HepG2 (cell line): ENCODE measurements around the gene KIAA1191. TPM values are rescaled to one million over a fixed set of nuclear protein-coding genes. Genes with fewer than 3 reads are reported as not detected.
A peak's percentile ranks its signal among the peaks of the same experiment; 100 is the strongest.

Experiments used
- ATAC-seq: fragments of 200-7000 bp; cut with Tn5 transposase; 3 replicates; pipeline ENCODE4 v1.9.1; 2020; ENCODE audit warnings: mild to moderate bottlenecking, moderate library complexity
- BruUV-seq: library from RNA; stranded (reverse); fragments of 400-500 nt; replicated peaks from 2 replicates; lab custom pipeline; 2021; lab: Mats Ljungman, UMichigan
- CTCF ChIA-PET: fragments of 300-600 bp; formaldehyde crosslinking; extraction: SDS; loops from one replicate; lab custom pipeline; 2021; ENCODE audit warnings: low total read pairs, inconsistent platforms, low intra/inter-chr PET ratio; lab: Yijun Ruan, JAX
- POLR2A ChIA-PET: fragments of 350-600 bp; sonication (Branson Sonifier 250); formaldehyde crosslinking; loops from one replicate; lab custom pipeline; 2020; ENCODE audit warnings: antibody characterized with exemption, inconsistent platforms; lab: Yijun Ruan, JAX
- DNase-seq: peaks from one replicate; pipeline ENCODE4 v3.0.0-alpha.2; 2015; ENCODE audit warnings: low spot score
- FAIRE-seq: peaks from 3 replicates; lab custom pipeline; 2011; peaks lifted over from hg19 to GRCh38; lab: Jason Lieb, UNC
- H2AFZ ChIP-seq: one replicate; pipeline ENCODE4 v1.6.1; 2011; ENCODE audit warnings: low read length, inconsistent platforms
- H3K27ac ChIP-seq: fragments of 300-600 bp; 3 replicates; pipeline ENCODE4 v1.8.0; 2011; ENCODE audit warnings: mixed run types, mild to moderate bottlenecking, mixed read lengths, low read length, inconsistent platforms; ENCODE audit not compliant: insufficient read depth; ENCODE audit errors: extremely low read length
- H3K27me3 ChIP-seq, 2 experiments: fragments of 200-600 bp in 1 of 2; 2 replicates in 1 of 2; 3 replicates in 1 of 2; pipeline versions ENCODE4 v1.6.0 to v1.8.0; 2011; ENCODE audit warnings: low read length in 2 of 2, mild to moderate bottlenecking in 2 of 2, moderate library complexity in 2 of 2, inconsistent platforms in 1 of 2; ENCODE audit not compliant: insufficient read depth in 2 of 2, control insufficient read depth in 1 of 2
- H3K36me3 ChIP-seq, 2 experiments: fragments of 200-600 bp in 1 of 2; replicated peaks in 1 of 2; 2 replicates in 1 of 2; 3 replicates in 1 of 2; pipeline versions ENCODE4 v1.5.1 to v1.8.0; 2011; ENCODE audit warnings: low read length in 2 of 2, inconsistent platforms in 1 of 2; ENCODE audit not compliant: insufficient read depth in 2 of 2, control insufficient read depth in 1 of 2
- H3K4me1 ChIP-seq: 2 replicates; pipeline ENCODE4 v1.5.1; 2012; ENCODE audit warnings: low read length, inconsistent platforms; ENCODE audit not compliant: insufficient read depth
- H3K4me2 ChIP-seq: 2 replicates; pipeline ENCODE4 v1.6.0; 2011; ENCODE audit warnings: low read depth, low read length, inconsistent platforms
- H3K4me3 ChIP-seq, 3 experiments: fragments of 200-600 bp in 1 of 3; sonication (generic), shearing (Covaris generic) in 1 of 3; replicated peaks in 1 of 3; 2 replicates each; pipeline ENCODE4 v1.5.1; 2011 to 2016; ENCODE audit warnings: low read length in 3 of 3, inconsistent platforms in 2 of 3, low read depth in 2 of 3, mild to moderate bottlenecking in 2 of 3, control low read depth in 1 of 3, mixed read lengths in 1 of 3; ENCODE audit not compliant: insufficient read depth in 1 of 3
- H3K79me2 ChIP-seq: one replicate; pipeline ENCODE4 v1.6.1; 2011; ENCODE audit warnings: low read length, inconsistent platforms; ENCODE audit not compliant: insufficient read depth
- H3K9ac ChIP-seq: 2 replicates; pipeline ENCODE4 v1.6.0; 2011; ENCODE audit warnings: mild to moderate bottlenecking, low read depth, low read length, inconsistent platforms; ENCODE audit not compliant: insufficient read depth
- H3K9me3 ChIP-seq: 2 replicates; pipeline ENCODE4 v1.5.1; 2012; ENCODE audit warnings: mild to moderate bottlenecking, low read length
- H4K20me1 ChIP-seq: 2 replicates; pipeline ENCODE4 v1.6.0; 2011; ENCODE audit warnings: inconsistent platforms, mild to moderate bottlenecking, low read length, moderate library complexity; ENCODE audit not compliant: insufficient read depth
- CHD4 ChIP-seq: fragments of 200-600 bp; sonication (generic); IDR thresholded peaks from 2 replicates; pipeline ENCODE4 v1.7.0; 2017; ENCODE audit warnings: mild to moderate bottlenecking, low read length, borderline replicate concordance
- HNRNPL ChIP-seq: fragments of 200-400 bp; formaldehyde crosslinking; IDR thresholded peaks from 2 replicates; pipeline ENCODE4 v1.6.1; 2017; ENCODE audit warnings: mild to moderate bottlenecking, low read depth, low read length
- KDM2A ChIP-seq: sonication (generic); formaldehyde crosslinking; IDR thresholded peaks from 2 replicates; pipeline ENCODE4 v1.4.0; 2020; ENCODE audit warnings: low read depth, missing genetic modification reagents, borderline replicate concordance
- MAFG ChIP-seq: sonication (generic); formaldehyde crosslinking; IDR thresholded peaks from 2 replicates; pipeline ENCODE4 v1.5.1; 2020; ENCODE audit warnings: mild to moderate bottlenecking, missing genetic modification reagents
- NKX3-1 ChIP-seq: sonication (generic); formaldehyde crosslinking; IDR thresholded peaks from 2 replicates; pipeline ENCODE4 v1.5.0; 2020; ENCODE audit warnings: missing genetic modification reagents
- REL ChIP-seq: sonication (generic); formaldehyde crosslinking; conservative IDR thresholded peaks from 2 replicates; pipeline ENCODE4 v1.8.0; 2022; ENCODE audit warnings: mild to moderate bottlenecking, missing genetic modification reagents, moderate library complexity
- ZNF121 ChIP-seq: sonication (generic); formaldehyde crosslinking; IDR thresholded peaks from 2 replicates; pipeline ENCODE4 v1.5.0; 2020; ENCODE audit warnings: mild to moderate bottlenecking, missing genetic modification reagents
- ZNF234 ChIP-seq: sonication (generic); formaldehyde crosslinking; conservative IDR thresholded peaks from 2 replicates; pipeline ENCODE4 v1.5.1; 2020; ENCODE audit warnings: mild to moderate bottlenecking, missing genetic modification reagents
- ZNF251 ChIP-seq: sonication (generic); formaldehyde crosslinking; IDR thresholded peaks from 2 replicates; pipeline ENCODE4 v1.9.0; 2021; ENCODE audit warnings: mild to moderate bottlenecking, missing genetic modification reagents
- ZNF326 ChIP-seq: sonication (generic); formaldehyde crosslinking; IDR thresholded peaks from 2 replicates; pipeline ENCODE4 v1.4.0; 2020; ENCODE audit warnings: missing genetic modification reagents, borderline replicate concordance
- ZNF629 ChIP-seq: sonication (generic); formaldehyde crosslinking; conservative IDR thresholded peaks from 2 replicates; pipeline ENCODE4 v1.5.0; 2020; ENCODE audit warnings: missing genetic modification reagents
- ZSCAN12 ChIP-seq: sonication (generic); formaldehyde crosslinking; IDR thresholded peaks from 2 replicates; pipeline ENCODE4 v1.9.0; 2021; ENCODE audit warnings: mild to moderate bottlenecking, missing genetic modification reagents
- WGBS: methylation state at CpG from one replicate; pipeline ENCODE4 v1.1.6; 2017; ENCODE audit warnings: low lambda C conversion rate; 5-methylcytosine and 5-hydroxymethylcytosine counted together
- in situ Hi-C: cut with HindIII; loops from 2 replicates; pipeline ENCODE4 v1.10.0; 2017; ENCODE audit warnings: low pct_unique_long_range_greater_than_20kb; ENCODE audit not compliant: extremely low pct_ligation_motif_present
- intact Hi-C: fragments of 100-400 bp; cut with micrococcal nuclease; formaldehyde crosslinking; loops from one replicate; pipeline ENCODE4 v1.10.0; 2022; ENCODE audit not compliant: unreplicated experiment
- polyA plus RNA-seq, 8 experiments: library from polyadenylated mRNA; depleted of rRNA in 3 of 8; stranded (reverse) in 7 of 8; unstranded in 1 of 8; fragments of >200 nt; fragmentation: Illumina TruSeq in 4 of 8; extraction: Trizol in 4 of 8; gene quantifications; 2 replicates each; pipeline versions ENCODE4 v1.2.1 to v1.2.3, GENCODE V29; 2011 to 2016; ENCODE audit warnings: low read depth in 4 of 8, missing spikeins in 1 of 8, mixed read lengths in 1 of 8; ENCODE audit not compliant: insufficient read depth in 1 of 8
- total RNA-seq, 5 experiments: library from RNA; depleted of rRNA; stranded (reverse); fragments of >200 nt; fragmentation: Illumina TruSeq; extraction: Trizol; gene quantifications; 2 replicates each; pipeline ENCODE4 v1.2.3, GENCODE V29; 2016; ENCODE audit warnings: low read depth in 1 of 5
- TF ChIP-seq, protein P1 (sequence below): sonication (generic); formaldehyde crosslinking; IDR thresholded peaks from 2 replicates; pipeline ENCODE4 v1.4.0; 2020; ENCODE audit warnings: missing genetic modification reagents, borderline replicate concordance
- TF ChIP-seq, protein P2 (sequence below): sonication (generic); IDR thresholded peaks from 2 replicates; pipeline ENCODE4 v1.6.1; 2016; ENCODE audit warnings: low read depth, borderline replicate concordance

Gene KIAA1191
- total and polyA plus RNA-seq, 2 of the 13 experiments (the other 11 are each of a cell fraction or from before 2014, with no cell fraction given), result 63.6 to 103 TPM

DNA sequence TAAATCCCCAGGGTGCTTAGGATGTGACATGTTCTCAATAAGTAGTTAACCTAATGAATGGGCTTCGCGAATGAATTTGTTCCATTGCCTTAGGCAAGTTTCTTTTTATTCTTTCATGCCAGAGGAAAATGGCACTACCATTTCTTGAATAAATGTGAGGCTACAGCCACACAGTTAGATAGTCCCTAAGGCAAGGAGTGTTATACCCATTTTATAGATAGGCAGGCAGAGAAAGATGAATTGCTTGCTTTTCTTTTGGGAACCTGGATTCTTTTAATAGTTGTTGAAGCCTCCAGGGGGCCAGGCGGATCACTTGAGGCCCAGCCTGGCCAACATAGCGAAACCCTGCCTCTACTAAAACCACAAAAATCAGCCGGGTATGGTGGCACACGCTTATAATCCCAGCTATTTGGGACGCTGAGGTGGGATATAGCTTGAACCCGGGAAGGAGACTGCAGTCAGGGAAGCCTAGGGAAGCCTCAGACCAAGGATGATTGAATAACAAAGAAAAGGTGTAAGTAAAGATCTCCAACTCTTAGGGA lies 25.9 kb upstream of the KIAA1191 start:
- no peak for FAIRE-seq
- in situ Hi-C loops, result no loop called here
- CTCF ChIA-PET, result no interaction called here

More for the DNA sequence above, 25.9 kb upstream of the KIAA1191 start:
- H3K4me2 ChIP-seq, result peak overlapping the region; percentile 89
- no peaks in the 10 kb centered on the region; a peak in 1 of 5 replicates for H3K27me3 ChIP-seq
- no peak for ATAC-seq
- peaks cover 42% of the 10 kb centered on the region for H3K79me2 ChIP-seq
- peaks cover 13 to 45% of the 10 kb centered on the region in 2 experiments for H3K36me3 ChIP-seq
- WGBS, result 29% methylated on average over 8 of the region's 8 CpGs
- no TSS peak for BruUV-seq
- H2AFZ ChIP-seq, result no peak overlapping the region
- peaks cover 31% of the 10 kb centered on the region for H3K4me1 ChIP-seq
- H4K20me1 ChIP-seq, result peaks cover 11% of the 10 kb centered on the region; the same call in 1 of the 2 replicates
- intact Hi-C loops, result no loop called here
- DNase-seq, result no peak
- no peak for TF ChIP-seq KDM2A
- no peak for TF ChIP-seq MAFG (CRISPR knock-in tag)
- peak; percentile 69 for TF ChIP-seq ZNF121 (CRISPR knock-in tag)
- no peak for TF ChIP-seq ZNF251 (CRISPR knock-in tag)
- TF ChIP-seq, protein P1, sequence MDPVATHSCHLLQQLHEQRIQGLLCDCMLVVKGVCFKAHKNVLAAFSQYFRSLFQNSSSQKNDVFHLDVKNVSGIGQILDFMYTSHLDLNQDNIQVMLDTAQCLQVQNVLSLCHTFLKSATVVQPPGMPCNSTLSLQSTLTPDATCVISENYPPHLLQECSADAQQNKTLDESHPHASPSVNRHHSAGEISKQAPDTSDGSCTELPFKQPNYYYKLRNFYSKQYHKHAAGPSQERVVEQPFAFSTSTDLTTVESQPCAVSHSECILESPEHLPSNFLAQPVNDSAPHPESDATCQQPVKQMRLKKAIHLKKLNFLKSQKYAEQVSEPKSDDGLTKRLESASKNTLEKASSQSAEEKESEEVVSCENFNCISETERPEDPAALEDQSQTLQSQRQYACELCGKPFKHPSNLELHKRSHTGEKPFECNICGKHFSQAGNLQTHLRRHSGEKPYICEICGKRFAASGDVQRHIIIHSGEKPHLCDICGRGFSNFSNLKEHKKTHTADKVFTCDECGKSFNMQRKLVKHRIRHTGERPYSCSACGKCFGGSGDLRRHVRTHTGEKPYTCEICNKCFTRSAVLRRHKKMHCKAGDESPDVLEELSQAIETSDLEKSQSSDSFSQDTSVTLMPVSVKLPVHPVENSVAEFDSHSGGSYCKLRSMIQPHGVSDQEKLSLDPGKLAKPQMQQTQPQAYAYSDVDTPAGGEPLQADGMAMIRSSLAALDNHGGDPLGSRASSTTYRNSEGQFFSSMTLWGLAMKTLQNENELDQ (CRISPR knock-in tag), result no peak
- TF ChIP-seq CHD4, result 0 out of 2 replicates have a peak, but pooled peaks have one; percentile 15
- TF ChIP-seq ZSCAN12 (CRISPR knock-in tag), result no peak
- TF ChIP-seq ZNF234 (CRISPR knock-in tag), result no peak
- TF ChIP-seq ZNF326 (CRISPR knock-in tag), result no peak
- TF ChIP-seq ZNF629 (CRISPR knock-in tag), result peak; percentile 90
- TF ChIP-seq NKX3-1 (CRISPR knock-in tag), result no peak
- no peak for TF ChIP-seq REL
- TF ChIP-seq HNRNPL, result no peak
- TF ChIP-seq, protein P2, sequence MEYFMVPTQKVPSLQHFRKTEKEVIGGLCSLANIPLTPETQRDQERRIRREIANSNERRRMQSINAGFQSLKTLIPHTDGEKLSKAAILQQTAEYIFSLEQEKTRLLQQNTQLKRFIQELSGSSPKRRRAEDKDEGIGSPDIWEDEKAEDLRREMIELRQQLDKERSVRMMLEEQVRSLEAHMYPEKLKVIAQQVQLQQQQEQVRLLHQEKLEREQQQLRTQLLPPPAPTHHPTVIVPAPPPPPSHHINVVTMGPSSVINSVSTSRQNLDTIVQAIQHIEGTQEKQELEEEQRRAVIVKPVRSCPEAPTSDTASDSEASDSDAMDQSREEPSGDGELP, result no peak
- H3K4me3 ChIP-seq, result peak overlapping the region; percentile 71 to 93 (median 92)
- POLR2A ChIA-PET, result interaction anchor here (1.0 to 2.3 kb wide), 5 partner anchors 26 to 156 kb away, joined by 3 to 31 read pairs (median 4); partner anchors contain the start of genes KIAA1191 and RNF44
- peak overlapping the region; percentile 97 for H3K9ac ChIP-seq
- H3K27ac ChIP-seq, result peak overlapping the region; percentile 99
- H3K9me3 ChIP-seq, result no peaks in the 10 kb centered on the region
